Lower leg skin (tissue), 3 donors: ENCODE data around the gene KBTBD4.

ENCODE experiments used
- CTCF ChIP-seq, 3 donors: fragments of 450-650 bp; IDR thresholded peaks; one replicate each; pipeline ENCODE4 v1.5.1; 2016; ENCODE audit warnings: antibody characterized with exemption in 3 of 3, mild to moderate bottlenecking in 3 of 3, moderate library complexity in 2 of 3
- POLR2A ChIP-seq, 2 donors: fragments of 450-650 bp; IDR thresholded peaks; one replicate each; pipeline ENCODE4 v1.6.1; 2016 to 2017; ENCODE audit warnings: antibody characterized with exemption in 2 of 2, mild to moderate bottlenecking in 1 of 2, moderate library complexity in 1 of 2

DNA sequence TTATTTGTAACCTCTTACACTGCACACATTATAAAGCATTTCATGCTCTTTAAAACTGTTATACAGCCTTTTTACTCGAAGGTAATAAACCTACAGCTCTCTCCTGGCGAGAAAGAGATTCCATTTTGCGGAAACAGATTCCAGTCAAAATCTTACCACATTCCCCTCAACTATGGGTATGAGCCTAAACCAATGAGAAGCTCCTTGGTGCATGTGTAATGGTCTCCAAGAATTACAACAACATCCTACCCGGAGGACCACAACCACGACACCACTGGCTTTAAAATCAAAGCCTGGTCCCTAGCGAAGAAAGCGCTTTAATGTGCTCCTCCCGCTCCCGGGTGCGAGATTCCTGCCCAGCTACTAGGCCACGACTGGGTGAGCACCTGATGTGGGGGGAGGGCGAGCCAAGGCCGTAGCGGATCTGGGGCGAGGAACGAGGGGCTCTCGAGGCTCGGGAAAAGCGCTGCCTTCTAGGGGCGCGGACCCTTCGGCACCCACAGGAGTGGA, 26.7 kb downstream of the KBTBD4 start:
- no peak for TF ChIP-seq CTCF (IDR thresholded peaks at IDR 0.05)
- no peak for TF ChIP-seq POLR2A (IDR thresholded peaks at IDR 0.05)
